B cell (primary cell): ENCODE results near the gene HHATL.

Experiments used
- CTCF ChIP-seq: fragments of 200-600 bp; IDR thresholded peaks from one replicate; pipeline ENCODE4 v1.8.0; 2022; ENCODE audit warnings: antibody characterized with exemption, mild to moderate bottlenecking
- EZH2 ChIP-seq: IDR thresholded peaks from 2 replicates; pipeline ENCODE4 v1.6.1; 2012; ENCODE audit warnings: borderline replicate concordance, low read depth, mild to moderate bottlenecking, moderate library complexity, low read length; ENCODE audit not compliant: insufficient read depth, poor library complexity, severe bottlenecking

GRCh38 chr3:42698911-42699230 is 3.7 kb downstream of the HHATL start:
- no peak for TF ChIP-seq CTCF
- no peak for TF ChIP-seq EZH2
